GM21515 (cell line): ENCODE results near the gene HDAC11.
"Not testable (repeated sequence)": the region's sequence is repeated elsewhere in the genome, so short reads cannot be mapped to it uniquely, and the experiment has no call there.

ENCODE experiments used
- ATAC-seq: cut with Tn5 transposase; IDR thresholded peaks from one replicate; pipeline ENCODE4 v1.9.1; 2021; ENCODE audit not compliant: unreplicated experiment

The HDAC11 gene

DNA sequence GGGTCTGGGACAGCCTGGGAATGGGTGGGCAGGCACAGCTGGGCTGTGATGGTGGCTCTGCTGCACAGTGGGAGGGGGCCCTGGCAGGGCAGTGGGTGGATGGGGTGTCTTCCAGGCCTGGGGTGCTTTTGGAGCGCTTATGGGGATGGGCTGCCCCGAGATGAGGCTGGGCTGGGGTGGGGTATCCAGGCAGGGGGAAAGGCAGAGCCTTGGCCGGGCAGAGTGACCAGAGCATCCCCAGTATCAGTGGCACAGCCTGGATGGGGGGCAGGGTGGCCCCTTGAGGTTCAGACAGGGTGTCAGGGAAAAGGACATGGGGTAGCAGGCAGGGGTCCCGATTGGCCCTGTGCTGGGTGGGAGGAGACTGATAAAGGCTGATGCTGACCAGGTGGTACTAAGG, 26.6 kb downstream of the HDAC11 start:
- no peak for ATAC-seq

GRCh38 chr3:13507247-13507569, 27.1 kb downstream of the HDAC11 start:
- ATAC-seq: no peak

DNA sequence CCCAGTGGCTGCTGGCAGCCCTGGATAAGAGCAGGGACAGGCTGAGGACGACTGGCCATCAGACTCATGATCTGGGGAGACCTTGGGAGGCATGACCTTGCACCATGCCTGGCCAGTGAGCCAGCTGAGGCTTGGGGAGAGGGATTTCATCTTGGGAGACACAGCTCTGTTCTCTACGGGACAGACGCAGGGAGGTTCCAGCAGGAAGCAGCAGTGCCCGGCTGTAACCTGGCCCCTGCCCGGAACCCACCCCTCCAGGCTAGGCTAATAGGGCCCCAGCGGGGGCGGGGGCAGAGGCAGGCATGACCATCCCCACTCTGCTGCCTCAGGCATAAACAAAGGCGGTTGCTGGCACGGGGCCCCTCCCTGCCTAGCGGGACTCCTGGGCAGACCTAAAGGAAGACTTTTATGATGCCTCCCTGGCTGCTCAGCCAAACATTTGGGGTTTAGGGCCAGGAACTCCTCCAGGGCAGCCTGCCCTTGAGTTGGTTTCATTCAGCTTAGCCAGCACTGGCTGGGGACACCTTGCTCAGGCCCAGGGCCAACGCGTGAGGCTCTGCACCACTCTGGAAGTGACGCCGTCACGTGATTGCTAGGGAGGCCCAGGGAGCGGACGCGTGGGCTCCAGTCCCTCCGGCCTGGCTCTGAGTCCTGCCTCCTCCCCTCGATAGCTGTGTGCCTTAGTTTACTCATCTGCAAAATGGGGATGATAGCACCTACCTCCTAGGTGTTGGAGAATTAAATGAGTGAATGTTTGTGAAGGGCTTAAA, 27.6 kb downstream of the HDAC11 start:
- ATAC-seq: no peak

- no peak for ATAC-seq
Observed at GRCh38 chr3:13508496-13508895, 28.4 kb downstream of the HDAC11 start.

GRCh38 chr3:13509059-13509815, 29.1 kb downstream of the HDAC11 start:
- ATAC-seq: no peak

GRCh38 chr3:13509816-13510192, 29.7 kb downstream of the HDAC11 start:
- ATAC-seq: no peak

DNA sequence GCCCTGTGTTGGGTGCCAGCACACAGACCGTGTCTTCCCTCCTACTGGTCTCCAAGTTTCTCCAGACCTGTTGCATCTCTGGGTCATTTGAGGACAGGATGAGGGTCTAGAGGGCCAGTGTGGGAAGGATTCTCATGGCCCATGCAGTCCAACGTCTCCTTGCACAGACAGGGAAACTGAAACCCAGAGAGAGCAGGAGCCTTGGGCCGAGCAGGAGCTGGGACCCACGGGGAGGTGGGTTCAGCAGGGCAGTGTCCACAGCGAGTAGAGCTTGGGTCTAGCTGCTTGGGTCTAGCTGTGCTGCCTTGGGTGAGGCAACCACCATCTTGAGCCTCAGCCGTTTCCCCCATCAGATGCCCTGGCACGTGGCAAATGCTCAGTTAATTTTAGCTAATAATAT, 32.3 kb downstream of the HDAC11 start:
- ATAC-seq: no peak

- no peak for ATAC-seq
Observed at GRCh38 chr3:13513051-13513912, 33.2 kb downstream of the HDAC11 start.

- ATAC-seq: no peak
Observed at GRCh38 chr3:13513913-13514517, 33.9 kb downstream of the HDAC11 start.

DNA sequence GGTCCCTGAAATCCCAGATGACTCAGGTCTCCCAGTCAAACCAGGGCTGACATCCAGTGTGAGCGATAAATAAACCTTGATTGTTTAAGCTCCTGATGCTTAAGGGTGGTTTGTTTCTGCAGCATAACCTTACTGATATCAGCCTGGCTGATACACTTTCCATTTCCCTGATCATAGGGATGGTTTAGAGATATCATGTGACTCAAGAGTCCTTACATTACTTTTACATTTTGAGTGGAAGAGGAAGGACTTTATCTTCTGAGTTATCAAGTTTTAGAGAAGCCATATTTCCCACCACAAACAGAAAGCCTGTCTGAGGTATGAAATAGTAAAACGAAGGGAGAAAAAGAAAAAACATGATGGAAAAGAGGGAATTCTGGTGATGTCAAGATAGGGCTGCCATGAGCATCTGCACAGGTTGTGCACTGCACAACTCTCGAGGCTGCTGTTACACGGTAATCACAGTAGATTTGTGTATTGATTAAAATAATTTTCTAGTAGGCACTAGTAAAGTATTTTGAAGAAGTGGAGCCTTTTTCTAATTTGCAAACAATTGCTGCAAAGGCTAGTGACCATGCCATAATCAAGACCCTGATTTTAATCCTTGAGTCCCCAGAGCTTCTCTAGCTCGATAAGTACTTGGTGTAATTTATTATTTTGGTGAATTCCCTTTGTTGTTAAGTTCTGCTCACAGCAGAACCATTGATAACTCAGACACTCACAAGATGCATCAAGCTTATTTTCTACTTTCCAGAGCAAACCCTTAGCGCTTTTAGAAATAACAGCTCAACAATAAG, 34.7 kb downstream of the HDAC11 start:
- ATAC-seq: no peak

DNA sequence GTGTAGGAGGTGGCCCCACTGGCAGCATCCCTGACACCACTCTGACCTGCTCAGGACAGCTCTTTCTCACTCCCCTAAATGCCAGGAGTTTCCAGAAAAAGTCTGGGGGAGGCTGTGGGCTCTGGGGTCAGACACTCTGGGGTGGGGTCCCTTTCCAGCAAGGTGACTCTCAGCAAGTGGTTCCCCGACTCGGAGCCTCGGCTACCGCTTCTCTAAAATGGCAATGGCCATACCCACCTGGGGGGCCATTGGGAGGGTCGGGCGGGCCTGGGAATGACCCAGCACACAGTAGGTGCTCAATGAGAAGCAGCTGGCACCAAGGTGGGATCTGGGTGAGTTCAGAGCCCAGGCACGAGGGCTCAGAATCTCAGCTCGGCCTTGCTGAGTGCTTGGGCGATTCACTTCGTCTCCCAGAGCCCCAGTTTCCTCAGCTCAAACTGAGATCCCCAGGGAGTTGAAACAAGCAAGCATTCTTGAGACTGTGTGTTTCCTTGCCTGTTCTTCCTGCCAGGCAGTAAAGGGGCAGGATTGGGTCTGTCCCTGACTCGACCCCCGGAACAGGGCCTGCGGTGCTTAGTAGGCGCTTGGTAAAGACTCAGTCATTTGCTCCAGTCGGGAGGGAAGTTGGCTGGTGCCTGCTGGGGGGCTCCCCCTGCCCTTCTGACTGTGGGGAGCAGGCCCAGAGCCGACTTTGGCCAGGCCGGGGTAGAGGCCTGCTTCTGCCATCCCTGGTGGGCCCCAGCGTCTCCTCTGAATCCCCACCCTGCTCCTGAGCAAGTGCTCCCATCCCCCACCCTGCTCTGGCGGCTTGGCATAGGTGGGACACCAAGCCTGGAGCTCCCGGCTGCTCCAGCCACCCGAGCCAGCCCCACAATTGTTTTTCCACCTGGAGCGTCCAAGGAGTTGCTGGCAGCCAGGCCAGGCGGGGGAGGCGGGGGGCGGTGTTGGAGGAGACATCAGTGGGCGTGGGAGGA, 36.0 kb downstream of the HDAC11 start:
- ATAC-seq: no peak

- no peak for ATAC-seq
Observed at GRCh38 chr3:13516760-13517135, 36.6 kb downstream of the HDAC11 start.

DNA sequence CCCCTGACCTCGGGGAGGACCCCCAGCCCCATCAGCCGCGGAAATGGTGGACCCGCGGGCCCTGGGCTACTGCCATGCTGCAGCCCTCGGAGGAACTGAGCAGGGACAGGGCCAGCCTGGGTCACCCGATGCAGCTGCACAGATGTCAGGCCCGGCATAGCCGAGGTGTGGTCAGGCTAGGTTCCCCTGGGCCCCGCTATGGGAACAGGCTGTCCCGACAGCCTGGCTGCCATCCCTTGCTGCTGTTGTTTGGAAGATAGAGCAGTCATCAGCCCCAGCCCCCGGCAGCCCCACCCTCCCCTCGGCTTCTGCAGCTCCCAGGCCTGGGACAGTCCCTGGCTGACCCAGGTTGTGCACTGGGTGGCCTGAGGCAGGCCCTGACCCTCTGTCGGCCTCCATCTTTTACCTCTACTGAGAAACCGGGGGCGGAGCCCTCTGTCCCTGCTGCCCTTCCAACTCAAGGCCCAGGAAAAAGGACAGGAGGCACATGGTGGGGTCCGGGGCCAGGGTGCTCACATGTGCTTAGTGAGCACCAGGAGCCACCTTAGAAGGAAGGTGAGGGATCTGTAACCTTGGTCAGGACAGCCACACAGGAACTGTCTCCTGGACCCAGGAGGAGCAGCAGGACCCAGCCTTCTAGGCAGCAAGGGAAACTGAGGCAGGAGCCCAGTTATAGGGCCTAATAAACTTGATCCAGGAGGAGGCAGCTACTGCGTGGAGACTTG, 37.3 kb downstream of the HDAC11 start:
- no peak for ATAC-seq

DNA sequence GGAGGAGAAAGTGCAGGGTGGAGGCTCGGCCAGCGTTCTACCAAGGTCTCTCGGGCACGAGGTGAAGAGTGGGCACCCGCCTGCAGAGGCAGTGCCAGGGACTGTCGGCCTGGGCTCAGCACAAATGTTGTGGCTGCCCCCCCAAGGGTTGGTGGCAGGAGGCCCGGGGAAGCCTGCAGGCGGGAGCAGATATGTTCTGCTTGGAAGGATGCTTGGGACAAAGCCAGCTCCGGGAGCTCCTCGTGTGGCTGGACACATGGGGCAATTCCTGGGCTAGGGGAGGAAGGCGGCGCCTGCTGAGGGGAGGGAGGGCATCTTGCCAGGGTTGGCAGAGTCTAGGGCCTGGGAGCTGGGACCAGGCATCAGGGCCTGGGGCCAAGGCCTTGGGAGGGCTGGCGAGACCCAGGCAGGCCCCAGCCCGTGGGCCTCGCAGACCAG, 38.4 kb downstream of the HDAC11 start:
- no peak for ATAC-seq

GRCh38 chr3:13519006-13519791, 39.1 kb downstream of the HDAC11 start:
- no peak for ATAC-seq

GRCh38 chr3:13520326-13520880, 40.3 kb downstream of the HDAC11 start:
- no peak for ATAC-seq

GRCh38 chr3:13521309-13521708, 41.2 kb downstream of the HDAC11 start:
- ATAC-seq: no peak

- not testable (repeated sequence) for ATAC-seq
Observed at GRCh38 chr3:13521749-13522148, 41.6 kb downstream of the HDAC11 start.
